Erythroblast (primary cell): Measurements from ENCODE around the gene ANP32E.
A peak's percentile ranks its signal among the peaks of the same experiment; 100 is the strongest.

Experiments used
- DNase-seq, 2 experiments: peaks; one replicate each; lab custom pipeline; 2025; lab: John Stamatoyannopoulos, UW
- GATA1 ChIP-seq: IDR thresholded peaks from 2 replicates; pipeline ENCODE4 v1.6.1; 2011; ENCODE audit warnings: low read depth, mild to moderate bottlenecking, control low read depth, low read length, moderate library complexity
- POLR2A ChIP-seq: IDR thresholded peaks from 2 replicates; pipeline ENCODE4 v1.6.1; 2011; ENCODE audit warnings: mild to moderate bottlenecking, low read length

The ANP32E gene

DNA sequence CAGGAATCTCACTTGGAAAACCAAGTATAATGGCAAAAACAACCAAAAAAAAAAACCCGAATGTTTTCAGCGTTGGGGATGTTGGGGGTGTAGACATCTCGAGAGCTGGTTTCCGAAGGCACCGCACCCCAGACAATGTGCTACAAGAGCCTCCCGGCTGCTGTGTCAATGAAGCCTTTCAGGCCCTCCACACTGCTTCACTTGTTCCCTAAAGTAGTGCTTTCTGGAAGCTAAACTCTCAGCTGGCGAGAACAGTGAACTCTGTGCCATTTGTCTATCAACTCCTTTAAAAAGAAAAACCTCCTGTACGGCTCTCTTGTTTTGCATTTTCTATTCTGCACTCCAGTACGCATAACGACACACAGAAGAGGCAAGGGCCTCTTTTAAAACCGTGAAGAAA, 53.7 kb downstream of the ANP32E start:
- TF ChIP-seq GATA1 (no peak), POLR2A (no peak)
- DNase-seq, result no peak

DNA sequence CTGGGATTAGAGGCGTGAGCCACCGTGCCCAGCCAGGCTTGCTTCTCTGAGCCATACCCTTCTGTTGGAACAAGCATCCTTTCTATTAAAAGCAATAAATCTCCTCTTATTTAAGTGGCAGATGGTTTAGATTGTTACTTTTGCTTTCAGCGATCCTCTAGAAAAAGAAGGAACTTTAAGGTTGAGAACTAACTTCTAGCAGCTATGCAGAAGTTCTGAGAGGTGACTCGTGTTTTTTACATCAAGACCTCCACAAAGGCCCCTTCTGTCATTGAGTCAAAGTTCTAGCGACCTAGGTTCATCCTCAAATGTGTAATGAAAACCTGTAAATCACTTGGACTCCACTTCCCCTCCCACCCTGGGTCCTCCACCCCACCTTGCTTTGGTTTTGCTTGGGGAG, 55.4 kb downstream of the ANP32E start:
- TF ChIP-seq GATA1, result no peak
- TF ChIP-seq POLR2A, result no peak
- DNase-seq, result no peak

DNA sequence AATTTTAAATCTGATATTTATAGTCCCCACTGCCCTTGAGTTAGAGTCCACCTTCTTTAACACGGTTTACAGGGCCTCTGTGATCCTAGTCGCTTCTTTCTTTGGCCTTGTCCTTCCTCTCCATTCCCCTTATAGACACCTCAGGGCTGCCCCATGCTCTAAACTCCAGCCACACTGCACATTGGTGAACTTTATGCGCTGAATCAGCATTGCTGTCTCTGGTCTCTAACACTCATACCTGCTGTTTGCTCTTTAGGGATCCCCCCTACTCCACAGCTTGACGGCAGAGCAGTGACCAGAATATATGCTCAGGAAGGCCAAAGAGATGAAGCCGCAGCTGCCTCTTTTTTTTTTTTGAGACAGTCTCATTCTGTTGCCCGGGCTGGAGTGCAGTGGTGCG, 56.0 kb downstream of the ANP32E start:
- no peak for DNase-seq
- TF ChIP-seq POLR2A (no peak), GATA1 (no peak)

DNA sequence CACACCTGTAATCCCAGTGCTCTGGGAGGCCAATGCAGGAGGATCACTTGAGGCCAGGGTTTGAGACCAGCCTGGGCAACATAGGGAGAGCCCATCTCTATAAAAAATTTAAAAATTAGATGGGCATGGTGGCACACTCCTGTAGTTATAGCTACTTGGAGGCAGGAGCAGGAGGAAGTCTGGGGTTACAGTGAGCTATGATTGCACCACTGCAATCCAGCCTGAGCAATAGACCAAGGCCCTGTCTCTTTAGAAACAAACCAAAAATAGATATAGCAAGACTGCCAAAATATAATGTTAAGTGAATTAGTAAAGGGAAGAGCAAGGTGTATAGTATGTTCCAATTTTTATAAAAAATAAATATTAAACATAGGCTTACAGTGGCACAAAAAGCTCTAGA, 57.4 kb downstream of the ANP32E start:
- DNase-seq, result no peak
- TF ChIP-seq GATA1 (no peak), POLR2A (no peak)

DNA sequence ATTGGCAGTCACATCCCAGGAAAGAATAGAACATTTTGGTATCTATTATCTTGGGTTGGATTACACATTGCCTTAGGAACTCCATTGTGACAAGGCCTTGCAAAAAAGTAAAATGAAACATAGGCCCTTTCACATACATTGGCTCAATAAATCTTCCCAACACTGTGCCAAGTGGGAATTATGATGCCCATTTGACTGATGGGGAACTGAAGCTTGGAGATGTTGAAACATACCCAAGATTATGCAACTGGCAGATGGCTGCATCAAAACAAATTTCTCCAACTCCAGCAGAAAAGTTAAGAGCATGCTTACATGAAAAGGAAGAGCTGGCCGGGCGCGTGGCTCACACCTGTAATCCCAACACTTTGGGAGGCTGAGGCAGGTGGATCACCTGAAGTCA, 59.3 kb downstream of the ANP32E start:
- no peak for DNase-seq
- TF ChIP-seq POLR2A, result no peak
- no peak for TF ChIP-seq GATA1

DNA sequence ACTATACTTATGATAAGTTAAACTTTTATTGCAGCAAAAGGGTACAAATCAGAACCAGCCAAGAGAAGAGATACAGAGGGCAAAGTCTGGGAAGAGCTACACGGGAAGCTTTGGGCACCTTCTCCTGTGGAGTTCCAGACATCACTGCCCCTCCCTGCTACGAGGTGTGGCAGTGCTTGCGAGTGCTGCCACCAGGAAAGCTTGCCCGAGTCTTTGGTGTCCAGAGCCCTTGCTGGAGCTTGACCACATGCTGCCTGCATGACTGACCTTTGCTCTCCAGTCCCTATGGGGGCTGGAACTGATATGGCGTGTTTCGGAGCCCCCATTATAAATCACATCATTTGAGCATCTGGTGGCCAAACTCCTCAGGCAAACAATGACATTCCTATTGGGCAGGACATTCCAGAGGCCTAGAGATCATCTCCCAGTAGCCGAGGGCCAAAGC, 62.7 kb downstream of the ANP32E start:
- no peak for DNase-seq
- TF ChIP-seq POLR2A (no peak), GATA1 (no peak)

DNA sequence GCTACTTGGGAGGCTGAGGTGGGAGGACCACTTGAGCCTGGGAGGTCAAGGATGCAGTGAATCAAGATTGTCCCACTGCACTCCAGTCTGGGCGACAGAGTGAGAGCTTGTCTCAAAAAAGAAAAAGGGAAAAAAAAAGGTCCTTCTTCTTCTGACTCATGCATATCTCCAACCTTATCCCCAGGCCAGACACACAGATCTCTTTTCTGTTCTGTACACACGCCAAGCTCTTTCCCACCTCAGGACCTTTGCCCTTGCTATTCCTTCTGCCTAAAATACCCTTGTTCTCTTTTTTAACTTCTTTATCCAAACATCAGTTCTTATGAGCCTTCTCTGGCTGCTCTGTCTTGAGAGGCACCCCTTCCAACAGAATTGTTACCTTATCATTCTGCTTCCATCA, 64.1 kb downstream of the ANP32E start:
- no peak for DNase-seq
- no peak for TF ChIP-seq POLR2A
- TF ChIP-seq GATA1, result no peak

DNA sequence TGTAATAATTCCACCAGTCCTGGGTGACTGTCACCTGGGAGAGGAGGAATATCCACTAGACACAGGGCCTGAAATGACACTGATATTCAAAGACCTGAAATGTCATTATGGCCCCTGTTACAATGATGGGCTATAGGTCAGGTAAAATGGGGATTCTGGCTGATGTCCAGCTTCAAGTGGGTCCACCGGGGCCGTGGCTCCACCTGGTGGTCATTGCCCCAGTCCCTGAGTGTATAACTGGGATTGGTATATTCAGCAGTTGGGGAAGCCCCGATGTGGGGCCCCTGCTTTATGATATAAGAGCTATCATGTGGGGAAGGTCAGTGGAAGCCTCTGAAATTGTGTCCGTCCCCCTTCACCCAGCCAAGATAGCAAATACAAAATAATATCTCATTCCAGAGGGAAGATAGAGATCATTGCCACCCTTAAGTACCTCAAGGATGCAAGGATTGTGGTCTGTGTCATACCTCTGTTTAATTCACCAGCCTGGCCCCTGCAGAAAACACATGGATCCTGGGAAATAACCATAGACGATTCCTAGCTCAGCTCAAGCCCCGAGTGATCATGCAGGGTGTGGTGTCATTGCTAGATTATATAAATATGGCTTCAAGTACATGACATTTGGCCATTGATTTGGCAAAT, 66.8 kb downstream of the ANP32E start:
- peak; percentile 69 to 80 for DNase-seq
- TF ChIP-seq POLR2A (no peak), GATA1 (no peak)
